MM.1S (cell line): ENCODE data around the gene ZNF324.
"Not testable (repeated sequence)": the region's sequence is repeated elsewhere in the genome, so short reads cannot be mapped to it uniquely, and the experiment has no call there.

ENCODE experiments used
- DNase-seq: peaks from one replicate; pipeline ENCODE4 v3.0.0-alpha.2; 2015
- H2AFZ ChIP-seq: fragments of 300-600 bp; sonication (generic); 2 replicates; pipeline ENCODE4 v1.6.0; 2016; ENCODE audit warnings: antibody characterized with exemption, low read length
- H3F3A ChIP-seq: fragments of 300-600 bp; sonication (generic); 2 replicates; pipeline ENCODE4 v1.6.1; 2016; ENCODE audit warnings: mild to moderate bottlenecking, antibody characterized with exemption, low read length, moderate library complexity, mixed read lengths; ENCODE audit not compliant: insufficient read depth
- H3K27ac ChIP-seq: fragments of 300-600 bp; sonication (generic); 2 replicates; pipeline ENCODE4 v1.5.1; 2016; ENCODE audit warnings: mild to moderate bottlenecking, low read length
- H3K27me3 ChIP-seq: fragments of 300-600 bp; sonication (generic); replicated peaks from 2 replicates; pipeline ENCODE4 v1.6.0; 2016; ENCODE audit warnings: low read length; ENCODE audit not compliant: insufficient read depth
- H3K36me3 ChIP-seq: fragments of 300-600 bp; sonication (generic); replicated peaks from 2 replicates; pipeline ENCODE4 v1.6.1; 2016; ENCODE audit warnings: mild to moderate bottlenecking, low read length, mixed read lengths; ENCODE audit not compliant: insufficient read depth
- H3K4me1 ChIP-seq: fragments of 300-600 bp; sonication (generic); 2 replicates; pipeline ENCODE4 v1.6.1; 2016; ENCODE audit warnings: low read length, mixed read lengths
- H3K4me2 ChIP-seq: fragments of 300-600 bp; sonication (generic); 2 replicates; pipeline ENCODE4 v1.6.0; 2016; ENCODE audit warnings: low read depth, low read length
- H3K4me3 ChIP-seq: fragments of 300-600 bp; sonication (generic); 2 replicates; pipeline ENCODE4 v1.5.1; 2016; ENCODE audit warnings: low read length, mixed read lengths
- H3K79me2 ChIP-seq: fragments of 300-600 bp; sonication (generic); 2 replicates; pipeline ENCODE4 v1.6.1; 2016; ENCODE audit warnings: mixed run types, low read length, mixed read lengths
- H3K9ac ChIP-seq: fragments of 300-600 bp; sonication (generic); 2 replicates; pipeline ENCODE4 v1.6.1; 2016; ENCODE audit warnings: low read length, mixed read lengths
- H3K9me2 ChIP-seq: fragments of 300-600 bp; sonication (generic); replicated peaks from 2 replicates; pipeline ENCODE4 v1.6.1; 2016; ENCODE audit warnings: mild to moderate bottlenecking, low read length, mixed read lengths; ENCODE audit not compliant: insufficient read depth
- H3K9me3 ChIP-seq: fragments of 300-600 bp; sonication (generic); replicated peaks from 2 replicates; pipeline ENCODE4 v1.6.1; 2016; ENCODE audit warnings: mild to moderate bottlenecking, low read length, mixed read lengths; ENCODE audit not compliant: insufficient read depth
- H4K20me1 ChIP-seq: fragments of 300-600 bp; sonication (generic); 2 replicates; pipeline ENCODE4 v1.6.1; 2016; ENCODE audit warnings: mild to moderate bottlenecking, low read length, moderate library complexity, mixed read lengths; ENCODE audit not compliant: insufficient read depth
- CTCF ChIP-seq: fragments of 300-600 bp; sonication (generic); IDR thresholded peaks from 2 replicates; pipeline ENCODE4 v1.5.1; 2016; ENCODE audit warnings: antibody characterized with exemption, low read length, mixed read lengths
- EZH2 ChIP-seq: fragments of 300-600 bp; sonication (generic); optimal IDR thresholded peaks from 2 replicates; pipeline ENCODE3; 2017; ENCODE audit warnings: low read depth, mild to moderate bottlenecking, antibody characterized with exemption, low read length, mixed read lengths
- EZH2phosphoT487 ChIP-seq: fragments of 300-600 bp; sonication (generic); IDR thresholded peaks from 2 replicates; pipeline ENCODE4 v1.6.1; 2018; ENCODE audit warnings: antibody characterized with exemption, low read length

Gene ZNF324

GRCh38 chr19:58482372-58482771, 15.5 kb downstream of the ZNF324 start:
- no peak for DNase-seq

GRCh38 chr19:58483776-58484175, 16.9 kb downstream of the ZNF324 start:
- no peaks in the 10 kb centered on the region; the same call in 1 of the 2 replicates for H3K27me3 ChIP-seq
- no peak overlapping the region for H3K4me3 ChIP-seq
- no peaks in the 10 kb centered on the region for H3K9me3 ChIP-seq
- no peak overlapping the region for H3K27ac ChIP-seq
- H3K4me2 ChIP-seq = no peak overlapping the region
- TF ChIP-seq EZH2phosphoT487 (no peak), EZH2 (no peak), CTCF (no peak)
- H4K20me1 ChIP-seq = no peaks in the 10 kb centered on the region
- DNase-seq = no peak
- H3K9me2 ChIP-seq = no peaks in the 10 kb centered on the region
- no peaks in the 10 kb centered on the region for H3K79me2 ChIP-seq
- H3K36me3 ChIP-seq = no peaks in the 10 kb centered on the region
- no peaks in the 10 kb centered on the region for H3F3A ChIP-seq
- no peak overlapping the region for H3K9ac ChIP-seq
- H2AFZ ChIP-seq = no peak overlapping the region
- H3K4me1 ChIP-seq = no peaks in the 10 kb centered on the region

More at GRCh38 chr19:58482372-58482771, 15.5 kb downstream of the ZNF324 start:
- H3K79me2 ChIP-seq = no peaks in the 10 kb centered on the region
- H4K20me1 ChIP-seq = no peaks in the 10 kb centered on the region
- H3K9me3 ChIP-seq = no peaks in the 10 kb centered on the region
- no peak overlapping the region for H3K9ac ChIP-seq
- H3K36me3 ChIP-seq = no peaks in the 10 kb centered on the region
- TF ChIP-seq CTCF (no peak), EZH2 (no peak), EZH2phosphoT487 (no peak)
- H3K4me3 ChIP-seq = no peak overlapping the region
- no peak overlapping the region for H2AFZ ChIP-seq
- H3K4me1 ChIP-seq = no peaks in the 10 kb centered on the region
- no peaks in the 10 kb centered on the region; the same call in 1 of the 2 replicates for H3K27me3 ChIP-seq
- no peak overlapping the region for H3K27ac ChIP-seq
- H3F3A ChIP-seq = no peaks in the 10 kb centered on the region
- H3K4me2 ChIP-seq = no peak overlapping the region
- no peaks in the 10 kb centered on the region for H3K9me2 ChIP-seq

- not testable (repeated sequence) for H3K4me3 ChIP-seq, H3K4me2 ChIP-seq, H3K4me1 ChIP-seq, H3F3A ChIP-seq, H3K9ac ChIP-seq, H3K36me3 ChIP-seq, H3K27ac ChIP-seq, H3K27me3 ChIP-seq, H2AFZ ChIP-seq, H3K79me2 ChIP-seq, H3K9me3 ChIP-seq, H3K9me2 ChIP-seq, H4K20me1 ChIP-seq, DNase-seq
Measured at GRCh38 chr19:58484349-58484748, 17.5 kb downstream of the ZNF324 start.

- H3F3A ChIP-seq = no peaks in the 10 kb centered on the region
- no peaks in the 10 kb centered on the region for H3K9me3 ChIP-seq
- no peak for DNase-seq
- H3K4me2 ChIP-seq = no peak overlapping the region
- H4K20me1 ChIP-seq = no peaks in the 10 kb centered on the region
- H3K4me3 ChIP-seq = no peak overlapping the region
- no peaks in the 10 kb centered on the region for H3K79me2 ChIP-seq
- TF ChIP-seq EZH2 (no peak), CTCF (no peak), EZH2phosphoT487 (no peak)
- no peak overlapping the region for H3K27ac ChIP-seq
- no peak overlapping the region for H2AFZ ChIP-seq
- no peak overlapping the region for H3K9ac ChIP-seq
- H3K4me1 ChIP-seq = no peaks in the 10 kb centered on the region
- no peaks in the 10 kb centered on the region for H3K9me2 ChIP-seq
- peaks cover 13% of the 10 kb centered on the region for H3K27me3 ChIP-seq
- no peaks in the 10 kb centered on the region for H3K36me3 ChIP-seq
Measured at GRCh38 chr19:58491393-58491792, 24.5 kb downstream of the ZNF324 start.
